Ishikawa (cell line): Measurements from ENCODE around the gene SNX17.

Experiments
- EGR1 ChIP-seq: IDR thresholded peaks from 2 replicates; pipeline ENCODE4 v1.6.1; 2012
- EP300 ChIP-seq: IDR thresholded peaks from 2 replicates; pipeline ENCODE4 v1.6.1; 2012; ENCODE audit warnings: borderline replicate concordance
- FOXM1 ChIP-seq: IDR thresholded peaks from 2 replicates; pipeline ENCODE4 v1.6.1; 2012; ENCODE audit warnings: low read depth, borderline replicate concordance
- NFIC ChIP-seq: IDR thresholded peaks from 2 replicates; pipeline ENCODE4 v1.6.1; 2012
- TAF1 ChIP-seq: IDR thresholded peaks from 2 replicates; pipeline ENCODE4 v1.6.1; 2012; ENCODE audit warnings: low read depth, mild to moderate bottlenecking
- TCF12 ChIP-seq: IDR thresholded peaks from 2 replicates; pipeline ENCODE4 v1.6.1; 2012; ENCODE audit warnings: low read depth
- YY1 ChIP-seq: IDR thresholded peaks from 2 replicates; pipeline ENCODE4 v1.6.1; 2012; ENCODE audit warnings: low read depth
- ZBTB7A ChIP-seq: IDR thresholded peaks from 2 replicates; pipeline ENCODE4 v1.6.1; 2012; ENCODE audit warnings: low read depth
- TF ChIP-seq, protein P1 (sequence below): IDR thresholded peaks from 2 replicates; pipeline ENCODE4 v1.6.1; 2012

- 0 out of 2 replicates have a peak, but pooled peaks have one; percentile 9 for TF ChIP-seq NFIC
- TF ChIP-seq, protein P1, sequence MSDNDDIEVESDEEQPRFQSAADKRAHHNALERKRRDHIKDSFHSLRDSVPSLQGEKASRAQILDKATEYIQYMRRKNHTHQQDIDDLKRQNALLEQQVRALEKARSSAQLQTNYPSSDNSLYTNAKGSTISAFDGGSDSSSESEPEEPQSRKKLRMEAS, result peak; percentile 94
- peak; percentile 5; the same call in 1 of the 2 replicates for TF ChIP-seq EP300
- no peak for TF ChIP-seq EGR1
- TF ChIP-seq YY1, result peak; percentile 65; the same call in 1 of the 2 replicates
- TF ChIP-seq FOXM1, result no peak
- TF ChIP-seq ZBTB7A, result no peak
- TF ChIP-seq TCF12, result peak; percentile 21; the same call in 1 of the 2 replicates
- TF ChIP-seq TAF1, result peak; percentile 96
Measured at GRCh38 chr2:27409321-27410073, 39.1 kb downstream of the SNX17 start, which contains the start of gene PPM1G.
